Activated CD8-positive, alpha-beta memory T cell treated with anti-CD3 and anti-CD28 coated beads for 48 hours (primary cell): ENCODE results near the gene DYNC2I2.
A peak's percentile ranks its signal among the peaks of the same experiment; 100 is the strongest.
"Not testable (repeated sequence)": the region's sequence is repeated elsewhere in the genome, so short reads cannot be mapped to it uniquely, and the experiment has no call there.

ENCODE experiments used
- DNase-seq, 3 experiments: peaks; one replicate each; pipeline ENCODE4 v3.0.0-alpha.2; 2020; ENCODE audit warnings: low read depth in 2 of 3, low spot score in 2 of 3

The DYNC2I2 gene

DNA sequence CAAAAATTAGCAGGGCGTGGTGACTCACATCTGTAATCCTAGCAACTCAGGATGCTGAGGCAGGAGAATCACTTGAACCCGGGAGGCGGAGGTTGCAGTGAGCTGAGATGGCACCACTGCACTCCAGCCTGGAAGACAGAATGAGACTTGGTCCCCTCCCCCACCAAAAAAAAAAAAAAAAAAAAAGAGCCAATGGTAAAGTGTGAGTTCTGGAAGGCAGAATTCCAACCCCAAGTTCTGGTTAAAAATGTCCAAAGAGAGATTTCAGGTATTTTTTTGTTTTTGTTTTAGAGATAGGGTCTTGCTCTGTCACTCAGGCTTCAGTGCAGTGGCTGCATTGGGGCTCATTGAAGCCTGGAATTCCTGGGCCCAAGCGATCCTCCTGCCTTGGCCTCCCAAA is 30.8 kb upstream of the DYNC2I2 start:
- no peak for DNase-seq

DNA sequence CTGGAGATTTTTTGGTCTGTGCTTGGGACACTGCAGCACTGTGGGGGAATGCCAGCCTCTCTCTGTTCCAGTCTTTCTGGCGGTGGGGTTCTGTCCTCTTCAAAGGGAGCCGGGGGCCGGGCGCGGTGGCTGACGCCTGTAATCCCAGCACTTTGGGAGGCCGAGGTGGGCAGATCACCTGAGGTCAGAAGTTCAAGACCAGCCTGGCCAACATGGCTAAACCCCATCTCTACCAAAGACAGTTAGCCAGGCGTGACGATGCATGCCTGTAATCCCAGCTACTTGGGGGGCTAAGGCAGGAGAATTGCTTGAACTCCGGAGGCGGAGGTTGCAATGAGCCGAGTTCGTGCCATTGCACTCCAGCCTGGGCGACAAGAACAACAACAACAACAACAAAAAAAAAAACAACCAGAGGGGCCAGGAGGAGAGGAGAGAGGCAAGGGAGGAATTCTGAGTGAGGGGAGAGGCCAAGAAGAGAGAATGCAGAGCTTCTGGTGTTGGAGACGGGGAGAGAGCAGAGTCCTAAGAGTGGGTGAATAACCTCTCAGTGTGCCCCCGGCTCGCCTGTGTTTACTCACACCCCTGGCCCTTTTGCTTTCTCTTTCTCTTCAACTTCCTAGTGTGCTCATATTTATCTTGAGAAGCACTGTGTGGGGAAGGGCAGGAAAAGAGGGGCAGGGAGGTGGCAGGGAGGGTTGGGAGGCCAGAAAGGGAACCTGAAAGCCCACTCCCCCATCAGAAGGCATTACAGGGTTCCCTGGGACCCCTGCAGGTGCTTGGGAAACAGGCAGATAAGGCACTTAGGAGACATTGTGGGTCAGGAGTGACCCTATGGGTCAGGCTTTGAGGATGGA is 29.2 kb upstream of the DYNC2I2 start:
- no peak for DNase-seq

DNA sequence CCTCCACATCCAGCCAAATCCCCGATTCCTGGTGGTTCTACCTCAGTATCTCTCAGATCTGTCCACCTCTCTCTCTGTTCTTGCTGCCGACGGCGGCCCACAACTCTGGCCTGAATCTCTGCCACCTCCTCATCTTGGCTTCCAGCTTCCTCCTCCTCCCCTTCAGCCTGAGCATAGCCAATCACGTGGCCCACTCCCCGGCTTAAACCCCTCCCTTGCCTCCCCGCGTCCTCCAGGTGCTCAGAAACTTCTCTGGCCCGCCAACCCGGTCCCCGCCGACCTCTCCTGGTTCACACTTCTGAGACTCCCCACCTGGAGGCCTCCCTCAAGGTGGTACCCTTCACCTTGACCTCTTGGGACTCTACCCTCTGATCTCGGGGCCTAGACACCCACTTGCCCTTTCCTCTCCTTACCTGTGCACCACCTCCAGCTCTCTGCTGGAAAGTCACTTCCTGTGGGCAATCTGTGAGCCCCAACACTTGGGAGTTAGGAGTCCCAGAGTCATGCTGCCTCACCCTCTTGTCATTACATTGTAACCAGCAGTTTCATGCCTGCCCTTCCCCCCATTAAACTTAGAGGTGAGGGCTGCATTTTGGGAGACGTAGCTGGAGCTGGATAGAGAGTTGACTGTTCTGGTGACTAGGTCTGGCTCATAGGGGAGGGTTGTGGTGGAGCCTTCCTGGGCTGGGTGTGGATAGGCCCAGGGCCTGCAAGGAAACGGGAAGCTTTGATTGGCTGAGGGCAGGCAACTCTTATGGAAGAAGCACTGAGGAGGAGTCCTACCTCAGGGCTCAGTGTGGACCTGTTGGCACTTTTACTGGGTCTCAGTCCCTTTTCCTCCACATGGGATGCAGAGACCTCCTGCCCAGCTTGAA is 27.9 kb upstream of the DYNC2I2 start:
- DNase-seq = peak in 2 of 3 experiments; percentile 50 to 55

DNA sequence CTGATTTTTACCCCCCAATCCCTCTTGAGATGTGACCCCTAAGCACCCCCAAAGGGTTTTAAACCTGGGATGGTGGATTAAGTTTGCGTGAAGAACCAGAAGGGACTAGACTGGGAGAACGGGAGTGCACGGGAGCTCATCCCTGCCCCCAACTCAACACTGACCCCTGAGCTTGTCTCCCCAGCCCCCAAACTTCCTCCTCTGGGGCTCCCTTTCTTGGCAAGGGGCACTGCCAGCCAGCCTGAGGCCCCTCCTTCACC is 27.3 kb upstream of the DYNC2I2 start:
- no peak for DNase-seq

DNA sequence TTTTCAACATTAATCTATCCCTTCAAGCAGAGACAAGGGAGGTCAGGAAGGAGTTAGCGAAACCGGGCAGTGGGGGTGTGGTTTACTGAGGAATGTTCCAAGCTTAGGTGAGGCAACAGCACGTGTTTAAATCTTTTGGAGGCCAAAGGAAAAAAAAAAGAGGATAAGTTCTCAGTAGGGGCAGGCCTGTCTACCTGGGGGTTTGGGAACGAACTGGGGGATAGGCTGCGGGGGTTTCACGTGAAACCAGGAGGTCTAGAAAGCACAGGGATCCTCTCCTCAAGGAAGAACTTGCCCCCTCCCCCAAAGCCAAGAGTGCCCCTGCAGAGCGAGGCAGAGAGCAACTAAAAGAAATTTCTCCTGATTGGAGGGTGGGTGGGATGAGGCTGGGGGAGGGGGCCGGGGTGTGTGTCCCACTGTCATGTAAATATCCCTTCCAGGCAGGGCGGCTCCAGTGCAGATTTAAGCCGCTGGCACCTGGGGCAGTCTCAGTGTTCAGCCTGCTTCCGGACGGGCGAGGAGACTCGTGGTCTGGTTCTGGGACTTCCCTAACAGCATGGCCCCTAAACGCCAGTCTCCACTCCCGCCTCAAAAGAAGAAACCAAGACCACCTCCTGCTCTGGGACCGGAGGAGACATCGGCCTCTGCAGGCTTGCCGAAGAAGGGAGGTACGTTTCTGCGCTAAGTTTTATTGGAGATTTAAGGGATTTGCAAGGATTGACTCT is 26.9 kb upstream of the DYNC2I2 start:
- DNase-seq = no peak

DNA sequence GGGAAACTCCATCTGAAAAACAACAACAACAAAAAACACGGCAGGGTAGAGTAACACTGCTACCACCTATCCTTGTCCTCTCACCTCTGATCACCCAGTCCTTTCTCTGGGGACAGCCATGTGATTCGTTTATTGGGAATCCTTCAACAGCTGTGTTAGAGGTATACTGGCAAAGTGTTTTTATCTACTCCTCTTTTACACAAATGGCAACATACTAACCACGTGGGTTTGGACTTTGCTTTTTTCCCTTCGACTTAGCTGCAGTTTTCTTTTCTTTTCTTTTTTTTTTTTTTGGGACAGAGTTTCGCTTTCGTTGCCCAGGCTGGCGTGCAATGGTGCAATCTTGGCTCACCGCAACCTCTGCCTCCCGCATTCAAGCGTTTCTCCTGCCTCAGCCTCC is 21.1 kb upstream of the DYNC2I2 start:
- DNase-seq = no peak

DNA sequence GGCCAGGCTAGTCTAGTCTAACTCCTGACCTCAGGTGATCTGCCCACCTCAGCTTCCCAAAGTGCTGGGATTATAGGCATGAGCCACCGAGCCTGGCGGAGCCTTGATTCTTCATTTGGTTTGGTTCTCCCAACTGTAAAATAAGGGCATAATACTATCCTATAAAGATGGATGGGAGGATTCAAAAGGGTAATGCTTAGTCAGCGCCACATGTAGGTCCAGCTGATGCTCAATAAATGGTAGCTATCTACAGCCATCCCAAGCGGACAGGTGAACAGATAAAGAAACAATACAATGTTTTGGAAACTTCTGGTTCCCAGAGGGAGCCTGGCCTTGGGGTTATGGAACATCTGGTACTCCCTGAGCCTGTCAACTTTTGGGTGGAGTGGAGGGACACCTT is 18.7 kb upstream of the DYNC2I2 start:
- DNase-seq = no peak

DNA sequence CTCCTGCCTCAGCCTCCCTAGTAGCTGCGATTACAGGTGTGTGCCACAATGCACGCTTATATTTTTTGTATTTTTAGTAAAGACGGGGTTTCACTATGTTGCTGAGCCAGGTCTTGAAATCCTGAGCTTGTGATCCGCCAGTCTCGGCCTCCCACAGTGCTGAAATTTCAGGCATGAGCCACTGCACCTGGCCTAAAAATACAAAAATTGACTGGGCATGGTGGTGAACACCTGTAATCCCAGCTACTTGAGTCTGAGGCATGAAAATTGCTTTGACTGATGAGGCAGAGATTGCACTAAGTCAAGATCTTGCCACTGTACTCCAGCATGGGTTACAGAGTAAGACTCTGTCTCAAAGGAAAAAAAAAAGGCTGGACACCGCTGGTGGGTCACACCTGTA is 13.1 kb upstream of the DYNC2I2 start:
- DNase-seq = no peak

DNA sequence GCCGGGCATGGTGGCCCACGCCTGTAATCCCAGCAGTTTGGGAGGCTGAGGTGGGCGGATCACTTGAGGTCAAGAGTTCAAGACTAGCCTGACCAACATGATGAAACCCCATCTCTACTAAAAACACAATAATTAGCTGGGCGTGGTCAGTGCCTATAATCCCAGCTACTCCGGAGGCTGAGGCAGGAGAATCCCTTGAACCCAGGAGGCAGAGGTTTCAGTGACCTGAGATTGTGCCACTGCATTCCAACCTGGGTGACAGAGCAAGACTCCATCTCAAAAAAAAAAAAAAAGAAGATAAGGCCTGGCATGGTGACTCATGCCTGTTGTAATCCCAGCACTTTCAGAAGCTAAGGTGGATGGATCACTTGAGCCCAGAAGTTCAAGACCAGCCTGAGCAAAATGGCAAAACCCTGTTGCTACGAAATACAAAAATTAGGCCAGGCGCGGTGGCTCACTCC is 9.9 kb upstream of the DYNC2I2 start:
- DNase-seq = not testable (repeated sequence)

DNA sequence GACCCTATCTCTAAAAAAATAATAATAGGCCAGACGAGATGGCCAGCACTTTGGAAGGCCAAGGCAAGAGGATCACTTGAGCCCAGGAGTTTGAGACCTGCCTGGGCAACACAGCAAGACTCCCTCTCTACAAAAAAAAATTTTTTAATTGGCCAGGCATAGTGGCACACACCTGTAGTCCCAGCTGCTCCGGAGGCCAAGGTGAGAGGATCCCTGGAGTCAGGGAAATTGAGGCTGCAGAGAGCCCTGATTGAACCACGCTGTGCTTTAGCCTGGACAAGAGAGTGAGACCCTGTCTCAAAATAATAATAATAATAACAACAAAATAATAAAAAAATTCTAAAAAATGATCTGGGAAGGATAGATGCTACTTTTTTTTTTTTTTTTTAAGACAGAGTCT is 1.1 kb upstream of the DYNC2I2 start:
- DNase-seq = no peak

DNA sequence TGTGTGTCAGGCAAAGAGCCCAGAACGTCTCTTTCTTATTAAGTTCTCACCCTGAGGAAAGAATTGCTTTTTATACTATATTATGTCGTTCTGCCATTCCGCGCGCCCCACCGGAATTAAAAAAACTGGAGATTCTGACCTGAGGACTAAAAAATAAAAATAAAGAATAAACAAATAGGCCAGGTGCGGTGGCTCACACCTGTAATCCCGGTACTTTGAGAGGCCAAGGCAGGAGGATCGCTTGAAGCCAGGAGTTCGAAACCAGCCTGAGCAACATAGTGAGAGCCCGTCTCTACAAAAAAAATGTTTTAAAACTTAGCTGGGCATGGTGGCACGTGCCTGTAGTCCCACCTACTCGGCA is 677 bp upstream of the DYNC2I2 start:
- no peak for DNase-seq

DNA sequence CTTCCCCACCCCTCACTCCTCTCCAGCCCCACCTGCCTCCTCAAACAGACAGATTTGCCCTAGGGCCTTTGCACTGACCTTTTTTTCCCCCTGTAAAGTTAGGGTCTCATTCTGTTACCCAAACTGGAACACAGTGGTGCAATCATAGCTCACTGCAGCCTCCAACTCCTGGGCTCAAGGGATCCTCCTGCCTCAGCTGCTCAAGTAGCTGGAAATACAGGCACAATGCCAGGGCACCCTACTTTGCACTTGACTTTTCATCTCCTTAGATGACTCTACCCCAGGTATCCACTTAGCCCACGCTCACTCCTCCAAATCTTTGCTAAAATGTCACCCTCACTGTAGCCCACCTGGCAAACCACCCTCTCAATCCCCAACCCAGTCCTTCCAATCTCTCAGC is 2.2 kb downstream of the DYNC2I2 start:
- no peak for DNase-seq

DNA sequence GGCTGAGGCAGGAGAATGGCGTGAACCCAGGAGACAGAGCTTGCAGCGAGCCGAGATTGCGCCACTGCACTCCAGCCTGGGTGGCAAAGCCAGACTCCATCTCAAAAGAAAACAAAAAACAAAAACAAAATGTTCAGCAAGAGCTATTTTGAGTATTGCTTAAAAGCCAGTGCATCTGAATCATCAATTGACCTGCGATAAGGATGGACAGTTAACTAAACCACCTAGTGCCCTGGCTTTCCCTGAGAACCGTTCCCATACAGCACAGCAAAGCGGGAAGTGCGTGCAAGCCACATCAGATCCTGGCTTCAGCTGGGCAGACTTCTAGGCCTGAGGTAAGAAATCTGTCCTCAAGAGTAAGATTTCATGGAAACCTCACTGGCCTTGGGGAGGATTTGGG is 2.7 kb downstream of the DYNC2I2 start:
- DNase-seq = no peak

DNA sequence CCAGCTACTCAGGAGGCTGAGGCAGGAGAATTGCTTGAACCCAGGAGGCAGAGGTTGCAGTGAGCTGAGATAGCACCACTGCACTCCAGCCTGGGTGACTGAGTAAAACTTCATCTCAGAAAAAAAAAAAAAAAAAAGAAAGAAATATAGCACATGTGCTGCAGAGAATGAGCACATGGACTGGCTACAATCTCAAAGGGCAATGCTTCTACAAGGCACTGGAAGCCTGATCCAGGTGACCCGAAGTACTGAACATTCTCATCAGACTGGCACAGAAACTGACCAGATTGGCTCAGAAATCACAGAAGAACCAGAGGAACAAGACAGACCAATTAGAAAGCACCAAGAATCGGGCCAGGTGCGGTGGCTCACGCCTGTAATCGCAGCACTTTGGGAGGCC is 4.8 kb downstream of the DYNC2I2 start:
- DNase-seq = no peak

DNA sequence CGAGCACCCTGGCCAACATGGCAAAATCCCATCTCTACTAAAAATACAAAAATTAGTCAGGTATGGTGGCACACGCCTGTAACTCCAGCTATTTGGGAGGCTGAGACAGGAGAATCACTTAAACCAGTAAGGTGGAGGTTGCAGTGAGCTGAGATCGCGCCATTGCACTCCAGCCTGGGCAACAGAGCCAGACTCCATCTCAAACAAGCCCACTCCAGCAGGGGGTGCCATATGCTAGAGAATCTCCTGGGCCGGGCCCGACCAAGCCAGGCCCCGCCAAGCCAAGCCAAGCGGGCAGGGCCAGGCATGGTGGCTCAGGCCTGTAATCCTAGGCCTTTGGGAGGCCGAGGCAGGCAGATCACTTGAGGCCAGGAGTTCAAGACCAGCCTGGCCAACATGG is 8.4 kb downstream of the DYNC2I2 start:
- DNase-seq = peak; percentile 40 to 46 (median 42)

DNA sequence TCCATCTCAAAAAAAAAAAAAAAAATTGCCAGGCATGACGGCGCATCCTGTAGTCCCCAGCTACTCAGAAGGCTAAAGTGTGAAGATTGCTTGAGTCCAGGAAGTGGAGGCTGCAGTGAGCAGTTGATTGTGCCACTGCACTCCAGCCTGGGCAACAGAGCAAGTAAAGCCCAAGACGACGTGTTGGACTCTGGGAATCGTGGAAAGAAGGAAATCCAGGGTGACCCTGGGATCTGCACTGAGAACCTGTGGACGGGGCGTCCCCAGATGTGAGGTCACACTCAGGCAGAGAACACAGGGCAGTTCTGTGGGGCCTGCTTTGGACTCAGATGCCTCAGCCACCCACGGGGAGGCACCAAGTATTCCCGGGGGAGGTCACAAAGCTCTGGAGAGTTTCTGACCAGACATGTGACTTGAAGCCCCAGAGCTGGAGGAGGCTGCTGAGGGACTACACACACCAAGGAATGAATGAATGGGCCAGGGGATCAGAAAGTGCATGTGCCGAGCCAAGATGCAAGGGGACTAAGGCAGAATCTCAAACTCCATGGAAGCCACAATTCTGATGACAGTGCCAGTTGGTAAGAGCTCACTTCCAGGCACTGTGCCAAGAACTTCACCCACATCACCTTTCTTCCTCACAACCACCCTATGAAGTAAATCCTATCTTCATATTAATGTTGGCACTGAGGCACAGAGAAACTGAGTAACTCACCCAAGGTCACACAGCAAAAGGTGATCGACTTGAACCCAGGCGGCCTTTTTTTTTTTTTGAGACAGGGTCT is 12.9 kb downstream of the DYNC2I2 start:
- no peak for DNase-seq

DNA sequence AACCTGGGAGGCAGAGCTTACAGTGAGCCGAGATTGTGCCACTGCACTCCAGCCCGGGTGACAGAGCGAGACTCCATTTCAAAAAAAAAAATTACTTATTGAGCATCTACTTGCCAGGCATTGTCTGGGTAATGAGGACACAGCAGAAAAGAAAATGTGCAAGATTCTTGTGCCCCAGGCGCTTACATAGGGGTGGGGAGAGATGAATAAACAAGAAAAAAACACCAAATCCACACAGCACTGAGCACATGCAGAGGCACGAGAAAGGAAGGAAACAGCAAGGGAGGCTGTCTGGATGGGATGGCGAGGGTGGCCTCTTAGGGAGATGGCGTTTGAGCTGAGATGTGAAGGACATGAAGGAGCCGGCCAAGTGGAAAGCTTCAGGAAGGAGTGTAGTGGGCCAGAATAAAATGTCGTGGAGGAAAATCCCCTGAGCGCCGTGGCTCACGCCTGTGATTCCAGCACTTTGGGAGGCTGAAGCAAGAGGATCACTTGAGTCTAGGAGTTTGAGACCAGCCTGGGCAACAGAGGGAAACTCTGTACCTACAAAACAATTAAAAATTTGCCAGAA is 13.9 kb downstream of the DYNC2I2 start:
- DNase-seq = no peak

DNA sequence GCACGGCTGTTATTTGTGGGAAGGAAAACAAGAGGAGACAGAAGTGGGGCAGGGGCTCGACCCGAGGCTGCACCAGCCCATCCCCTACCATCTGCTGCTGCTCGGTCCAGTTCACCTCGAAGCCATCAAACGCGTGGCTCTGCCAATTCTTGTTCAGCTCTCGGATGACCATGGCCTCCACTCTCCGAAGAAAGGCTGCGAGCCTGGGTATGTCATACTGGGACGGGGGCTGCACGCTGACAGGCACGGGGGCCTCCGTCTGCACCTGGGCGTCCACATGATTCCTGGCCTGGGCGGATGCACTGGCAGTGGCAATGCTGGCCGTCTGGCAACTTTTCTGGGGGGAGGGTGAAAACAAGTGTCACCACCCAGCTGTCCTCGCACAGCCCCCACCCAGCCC is 16.0 kb downstream of the DYNC2I2 start:
- no peak for DNase-seq

DNA sequence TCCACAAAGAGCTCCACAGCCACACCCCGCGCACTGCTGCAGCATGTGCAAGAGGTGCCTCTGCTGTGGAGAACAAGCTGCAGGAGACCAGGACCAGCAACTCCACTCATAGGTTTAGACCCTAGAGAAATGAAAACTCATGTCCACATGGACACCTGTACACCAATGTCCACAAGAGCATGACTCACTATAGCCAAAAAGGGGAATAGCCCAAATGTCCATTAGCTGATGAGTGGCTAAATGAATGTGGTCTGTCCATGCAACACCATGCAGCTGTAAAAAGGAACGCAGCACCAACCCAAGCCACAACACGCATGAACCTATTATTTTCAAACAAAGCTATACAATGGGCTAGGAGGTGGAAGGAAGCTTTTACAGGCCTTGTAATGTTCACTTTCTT is 18.1 kb downstream of the DYNC2I2 start:
- DNase-seq = no peak

DNA sequence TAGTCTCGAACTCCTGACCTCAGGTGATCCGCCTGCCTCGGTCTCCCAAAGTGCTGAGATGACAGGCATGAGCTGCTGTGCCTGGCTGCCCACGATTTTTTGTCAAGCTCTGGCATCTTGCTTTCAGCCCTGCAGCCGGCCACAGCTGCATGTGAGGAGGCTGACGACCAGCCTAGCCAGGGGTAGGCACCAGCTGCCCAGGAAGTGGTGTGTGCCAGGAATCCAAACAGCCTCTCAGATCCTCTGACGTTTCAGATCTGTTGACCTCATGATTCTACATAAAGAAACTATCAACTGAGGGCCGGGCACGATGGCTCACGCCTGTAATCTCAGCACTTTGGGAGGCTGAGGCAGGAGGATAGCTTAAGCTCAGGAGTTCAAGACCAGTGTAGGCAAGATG is 19.0 kb downstream of the DYNC2I2 start:
- no peak for DNase-seq
